ENCODE results near the gene MRO.
"Not testable (repeated sequence)": the region's sequence is repeated elsewhere in the genome, so short reads cannot be mapped to it uniquely, and the experiment has no call there.

DNA sequence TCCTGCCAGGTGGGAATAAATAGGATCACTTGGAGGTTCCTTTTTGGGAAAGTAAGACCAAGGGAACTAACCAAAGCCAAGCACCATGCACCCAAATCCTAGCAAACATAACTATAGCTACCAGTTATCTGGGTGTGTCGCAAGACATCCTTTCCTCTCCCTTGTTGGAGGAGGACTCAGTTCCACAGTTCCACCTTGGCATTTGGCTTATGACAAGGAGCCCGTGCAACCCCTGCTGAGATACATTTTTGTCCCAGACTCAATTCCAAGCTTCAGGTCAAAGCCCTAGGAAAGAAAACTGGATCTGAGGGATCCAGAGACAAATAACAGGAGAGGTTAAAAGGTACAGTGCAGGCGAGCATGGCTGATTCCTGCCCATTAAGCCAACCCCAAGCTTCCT, 40.8 kb downstream of the MRO start:
- TF ChIP-seq YY1 (IDR thresholded peaks at IDR 0.05; ENCODE audit: extremely low read depth, insufficient replicate concordance, low read depth, low read length); CTCF (IDR thresholded peaks at IDR 0.05 in 2 of 3, conservative IDR thresholded peaks at IDR 0.05 in 1 of 3; ENCODE audit: borderline replicate concordance in 1 of 3, insufficient read depth in 1 of 3, low read depth in 2 of 3, low read length in 2 of 3); POLR2AphosphoS5 (IDR thresholded peaks at IDR 0.05; ENCODE audit: low read depth, low read length): not testable (repeated sequence)

Measured in HCT116 (cell line).